GM12892 (cell line): Measurements from ENCODE around the gene RFC3.

ENCODE experiments used
- POLR2A ChIP-seq: IDR thresholded peaks from 2 replicates; pipeline ENCODE4 v1.6.1; 2011; ENCODE audit warnings: low read depth, low read length, control low read depth
- POLR2AphosphoS5 ChIP-seq: IDR thresholded peaks from 2 replicates; pipeline ENCODE4 v1.6.1; 2011; ENCODE audit warnings: low read depth, low read length, control low read depth
- TAF1 ChIP-seq: IDR thresholded peaks from 2 replicates; pipeline ENCODE4 v1.6.1; 2011; ENCODE audit warnings: low read depth, mild to moderate bottlenecking, control low read depth, low read length, borderline replicate concordance

DNA sequence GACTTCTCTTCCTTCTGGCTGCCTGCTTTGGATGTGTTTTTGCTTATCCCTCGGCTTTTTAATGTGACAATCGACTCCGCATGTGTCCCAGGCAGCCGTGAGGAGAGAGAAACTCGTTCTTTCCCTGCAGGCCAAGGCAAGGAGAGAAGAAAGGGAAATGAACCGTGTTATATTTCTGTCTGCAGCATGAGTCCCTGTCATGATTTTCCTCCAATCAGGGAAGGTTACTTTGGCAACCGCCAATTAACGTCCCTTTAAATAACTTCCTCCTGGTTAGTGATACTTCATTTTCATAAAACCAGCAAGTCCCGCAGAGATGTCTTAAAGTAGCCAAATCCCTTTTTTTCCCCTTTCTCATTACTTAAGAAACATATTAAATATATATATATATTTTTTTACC lies 42.6 kb downstream of the RFC3 start:
- TF ChIP-seq POLR2A: no peak
- TF ChIP-seq TAF1: no peak
- TF ChIP-seq POLR2AphosphoS5: no peak
